Omental fat pad (tissue), 4 donors: Measurements from ENCODE around the gene GRIK1. TPM values are rescaled to one million over a fixed set of nuclear protein-coding genes. Genes with fewer than 3 reads are reported as not detected.

ENCODE experiments used
- ATAC-seq: fragments of 150-250 bp; one replicate; pipeline ENCODE4 v1.9.1; 2016; ENCODE audit warnings: mild to moderate bottlenecking, moderate library complexity; ENCODE audit not compliant: low FRiP score
- DNase-seq: peaks from one replicate; pipeline ENCODE4 v3.0.0-alpha.2; 2019; ENCODE audit warnings: low spot score
- total RNA-seq, 4 donors: library from RNA; depleted of rRNA; stranded (reverse); fragments of >200 nt; gene quantifications; one replicate each; pipeline ENCODE4 v1.1.0, GENCODE V29; 2016
- TF ChIP-seq, protein P1 (sequence below), 3 donors: fragments of 450-650 bp; IDR thresholded peaks; one replicate each; pipeline ENCODE4 v1.5.1; 2016 to 2017; ENCODE audit warnings: antibody characterized with exemption in 3 of 3, mild to moderate bottlenecking in 3 of 3, moderate library complexity in 2 of 3

GRIK1 gene
- total RNA-seq, 4 donors from 2014 or later, result 0.09 to 0.44 (median 0.32) TPM; not detected in 1

- ATAC-seq (no peak), DNase-seq (no peak)
- TF ChIP-seq, protein P1, sequence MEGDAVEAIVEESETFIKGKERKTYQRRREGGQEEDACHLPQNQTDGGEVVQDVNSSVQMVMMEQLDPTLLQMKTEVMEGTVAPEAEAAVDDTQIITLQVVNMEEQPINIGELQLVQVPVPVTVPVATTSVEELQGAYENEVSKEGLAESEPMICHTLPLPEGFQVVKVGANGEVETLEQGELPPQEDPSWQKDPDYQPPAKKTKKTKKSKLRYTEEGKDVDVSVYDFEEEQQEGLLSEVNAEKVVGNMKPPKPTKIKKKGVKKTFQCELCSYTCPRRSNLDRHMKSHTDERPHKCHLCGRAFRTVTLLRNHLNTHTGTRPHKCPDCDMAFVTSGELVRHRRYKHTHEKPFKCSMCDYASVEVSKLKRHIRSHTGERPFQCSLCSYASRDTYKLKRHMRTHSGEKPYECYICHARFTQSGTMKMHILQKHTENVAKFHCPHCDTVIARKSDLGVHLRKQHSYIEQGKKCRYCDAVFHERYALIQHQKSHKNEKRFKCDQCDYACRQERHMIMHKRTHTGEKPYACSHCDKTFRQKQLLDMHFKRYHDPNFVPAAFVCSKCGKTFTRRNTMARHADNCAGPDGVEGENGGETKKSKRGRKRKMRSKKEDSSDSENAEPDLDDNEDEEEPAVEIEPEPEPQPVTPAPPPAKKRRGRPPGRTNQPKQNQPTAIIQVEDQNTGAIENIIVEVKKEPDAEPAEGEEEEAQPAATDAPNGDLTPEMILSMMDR (IDR thresholded peaks at IDR 0.05), result no peak
Observed at GRCh38 chr21:29633756-29634155, 306.0 kb downstream of the GRIK1 start.

- TF ChIP-seq, protein P1 (IDR thresholded peaks at IDR 0.05), result no peak
- DNase-seq (no peak), ATAC-seq (no peak)
Observed at GRCh38 chr21:29630441-29630840, 309.4 kb downstream of the GRIK1 start.

GRCh38 chr21:29627905-29628304, 311.9 kb downstream of the GRIK1 start:
- DNase-seq, result no peak
- TF ChIP-seq, protein P1 (IDR thresholded peaks at IDR 0.05), result no peak
- no peak for ATAC-seq

- TF ChIP-seq, protein P1 (IDR thresholded peaks at IDR 0.05), result no peak
- no peak for ATAC-seq
- DNase-seq, result no peak
Observed at GRCh38 chr21:29626801-29627470, 312.9 kb downstream of the GRIK1 start.

- TF ChIP-seq, protein P1 (IDR thresholded peaks at IDR 0.05), result no peak
- no peak for ATAC-seq
- no peak for DNase-seq
Observed at GRCh38 chr21:29625990-29626389, 313.8 kb downstream of the GRIK1 start.

DNA sequence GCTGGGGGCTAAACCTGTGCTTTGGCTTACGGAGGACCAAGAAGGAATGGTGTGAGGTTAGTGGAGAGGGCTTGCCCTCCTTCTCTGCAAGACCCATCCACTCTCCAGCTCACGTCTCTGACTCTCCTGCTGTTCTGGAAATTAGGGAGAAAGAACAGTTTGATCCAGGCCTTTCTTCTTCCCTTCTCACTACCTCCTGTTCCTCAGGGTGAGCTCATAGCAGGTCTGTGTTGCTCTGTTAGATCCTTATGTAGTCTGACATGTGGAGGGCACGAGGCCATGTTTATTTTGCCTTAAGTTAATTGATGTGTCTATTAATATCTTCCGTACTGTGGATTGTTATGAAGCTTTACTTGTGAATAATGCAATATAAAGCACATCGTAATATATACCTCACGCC, 315.0 kb downstream of the GRIK1 start:
- no peak for ATAC-seq
- TF ChIP-seq, protein P1 (IDR thresholded peaks at IDR 0.05), result no peak

GRCh38 chr21:29621525-29621924, 318.3 kb downstream of the GRIK1 start:
- TF ChIP-seq, protein P1 (IDR thresholded peaks at IDR 0.05), result no peak
- ATAC-seq, result no peak
- DNase-seq, result no peak

More for the DNA sequence above, 315.0 kb downstream of the GRIK1 start:
- no peak for DNase-seq
